ENCODE results near the gene UBAC1. TPM values are rescaled to one million over a fixed set of nuclear protein-coding genes. Genes with fewer than 3 reads are reported as not detected.
"Not testable (repeated sequence)": the region's sequence is repeated elsewhere in the genome, so short reads cannot be mapped to it uniquely, and the experiment has no call there.

The UBAC1 gene
- total RNA-seq, 1 experiment from 2014 or later: 55.4 TPM

DNA sequence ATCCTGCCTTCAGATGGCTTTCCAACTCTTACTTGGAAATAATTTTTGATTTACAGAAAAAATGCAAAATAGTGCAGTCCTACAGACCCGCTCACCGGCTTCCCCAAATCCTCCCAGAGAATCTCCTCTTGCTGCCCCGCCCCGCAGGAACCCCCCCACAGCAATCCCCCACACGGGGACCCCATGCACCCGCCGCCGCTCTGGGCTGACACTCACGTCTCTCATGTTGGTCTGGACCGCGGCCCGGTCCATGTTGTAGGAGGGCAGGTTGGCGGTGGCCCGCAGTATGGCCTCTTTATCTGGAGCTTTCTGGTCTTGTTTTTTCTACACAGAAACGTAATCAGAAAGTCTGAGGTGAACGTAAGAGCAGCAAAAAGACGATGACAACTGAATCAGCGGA, 13.6 kb downstream of the UBAC1 start:
- peaks cover 22% of the 10 kb centered on the region for H3K4me1 ChIP-seq
- intact Hi-C loops (cut with micrococcal nuclease; ENCODE audit: unreplicated experiment): loop anchor here (10.0 kb wide), 1 partner anchor 83 kb away; no protein-coding TSS in a partner anchor
- BruUV-seq (replicated peaks): no TSS peak
- H3K4me3 ChIP-seq (ENCODE audit: low read depth, low read length): no peak overlapping the region
- ChIA-PET CTCF (no interaction called here), POLR2A (no interaction called here)
- H3K36me3 ChIP-seq (ENCODE audit: control insufficient read depth, insufficient read depth, low read length): peaks cover 2% of the 10 kb centered on the region
- no peak for DNase-seq
- no peaks in the 10 kb centered on the region for H3K27me3 ChIP-seq (replicated peaks; ENCODE audit: control insufficient read depth, insufficient read depth, low read length)
- no peak for TF ChIP-seq CTCF (IDR thresholded peaks at IDR 0.05; ENCODE audit: insufficient read depth in 1 of 2, low read depth in 1 of 2, low read length in 1 of 2, severe bottlenecking in 1 of 2, unreplicated experiment in 1 of 2)
- Mint-ChIP-seq H3K4me3 (ENCODE audit: unreplicated experiment) (peak overlapping the region; percentile 14), H3K27me3 (ENCODE audit: insufficient read depth, unreplicated experiment) (no peaks in the 10 kb centered on the region), H3K9me3 (ENCODE audit: unreplicated experiment) (no peaks in the 10 kb centered on the region), H3K4me1 (ENCODE audit: low read depth, unreplicated experiment) (peaks cover 23% of the 10 kb centered on the region), H3K36me3 (ENCODE audit: insufficient read depth, unreplicated experiment) (peaks cover 69% of the 10 kb centered on the region), H3K27ac (ENCODE audit: unreplicated experiment) (no peak overlapping the region)
- H3K9me3 ChIP-seq: no peaks in the 10 kb centered on the region

DNA sequence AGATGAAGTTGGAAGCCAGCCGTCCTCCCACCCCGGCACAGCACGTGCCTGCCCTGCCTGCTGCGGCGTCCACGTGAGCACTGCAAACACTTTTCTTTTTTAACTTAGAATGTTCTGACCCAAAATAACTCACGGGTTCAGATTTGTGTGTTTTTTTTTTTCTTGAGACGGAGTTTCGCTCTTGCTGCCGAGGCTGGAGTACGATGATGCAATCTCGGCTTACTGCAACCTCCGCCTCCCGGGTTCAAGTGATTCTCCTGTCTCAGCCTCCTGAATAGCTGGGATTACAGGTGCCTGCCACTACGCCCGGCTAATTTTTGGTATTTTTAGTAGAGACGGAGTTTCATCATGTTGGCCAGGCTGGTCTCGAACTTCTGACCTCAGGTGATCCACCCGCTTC, 14.1 kb downstream of the UBAC1 start:
- peaks cover 21% of the 10 kb centered on the region for H3K4me1 ChIP-seq
- POLR2A ChIA-PET; H3K27me3 ChIP-seq (replicated peaks; ENCODE audit: control insufficient read depth, insufficient read depth, low read length); CTCF ChIA-PET; H3K27ac Mint-ChIP-seq (ENCODE audit: unreplicated experiment); H3K27me3 Mint-ChIP-seq (ENCODE audit: insufficient read depth, unreplicated experiment); H3K9me3 ChIP-seq; H3K4me3 ChIP-seq (ENCODE audit: low read depth, low read length); H3K9me3 Mint-ChIP-seq (ENCODE audit: unreplicated experiment); DNase-seq; H3K4me3 Mint-ChIP-seq (ENCODE audit: unreplicated experiment); BruUV-seq (replicated peaks); H3K36me3 ChIP-seq (ENCODE audit: control insufficient read depth, insufficient read depth, low read length): not testable (repeated sequence)
- peaks cover 23% of the 10 kb centered on the region for H3K4me1 Mint-ChIP-seq (ENCODE audit: low read depth, unreplicated experiment)
- peaks cover 69% of the 10 kb centered on the region for H3K36me3 Mint-ChIP-seq (ENCODE audit: insufficient read depth, unreplicated experiment)
- intact Hi-C loops (cut with micrococcal nuclease; ENCODE audit: unreplicated experiment): loop anchor here (10.0 kb wide), 1 partner anchor 82 kb away; no protein-coding TSS in a partner anchor

DNA sequence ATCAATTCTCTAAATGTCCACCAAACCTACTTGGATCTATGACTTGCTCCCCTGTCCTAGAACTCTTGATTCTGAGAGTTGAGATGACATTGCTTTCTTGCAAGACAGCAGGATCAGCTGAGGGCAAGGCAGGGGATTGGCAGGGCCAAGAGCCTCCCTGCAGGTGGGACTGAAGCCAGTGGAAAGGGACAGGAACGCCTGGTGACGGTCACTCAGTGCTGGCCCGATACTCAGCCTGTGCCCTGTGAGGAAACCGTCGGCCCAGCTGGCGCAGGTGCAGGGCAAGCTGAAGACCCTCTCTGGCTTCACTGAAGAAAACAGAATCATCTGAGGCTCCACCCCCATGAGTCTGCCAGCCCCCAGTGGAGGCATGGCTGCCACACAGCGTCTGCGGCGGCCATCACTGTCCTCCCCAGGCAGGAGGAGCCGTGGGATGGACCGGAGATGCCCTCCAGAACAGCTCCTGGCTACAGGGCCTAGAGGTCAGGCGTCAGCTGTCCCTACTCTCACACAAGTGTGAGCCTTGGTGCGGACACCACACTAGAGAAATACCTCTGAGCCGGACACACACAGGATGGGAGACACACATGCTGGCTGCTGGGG, 14.7 kb downstream of the UBAC1 start:
- Histone ChIP-seq H3K9me3 (no peaks in the 10 kb centered on the region), H3K36me3 (ENCODE audit: control insufficient read depth, insufficient read depth, low read length) (peaks cover 2% of the 10 kb centered on the region), H3K4me1 (peaks cover 18% of the 10 kb centered on the region), H3K27me3 (replicated peaks; ENCODE audit: control insufficient read depth, insufficient read depth, low read length) (no peaks in the 10 kb centered on the region), H3K4me3 (ENCODE audit: low read depth, low read length) (no peak overlapping the region)
- H3K36me3 Mint-ChIP-seq (ENCODE audit: insufficient read depth, unreplicated experiment): peaks cover 70% of the 10 kb centered on the region
- DNase-seq: no peak
- intact Hi-C loops (cut with micrococcal nuclease; ENCODE audit: unreplicated experiment): loop anchor here (10.0 kb wide), 1 partner anchor 82 kb away; no protein-coding TSS in a partner anchor
- H3K27me3 Mint-ChIP-seq (ENCODE audit: insufficient read depth, unreplicated experiment): no peaks in the 10 kb centered on the region
- ChIA-PET CTCF (no interaction called here), POLR2A (no interaction called here)
- BruUV-seq (replicated peaks): no TSS peak
- peaks cover 23% of the 10 kb centered on the region for H3K4me1 Mint-ChIP-seq (ENCODE audit: low read depth, unreplicated experiment)
- H3K4me3 Mint-ChIP-seq (ENCODE audit: unreplicated experiment): no peak overlapping the region
- H3K27ac Mint-ChIP-seq (ENCODE audit: unreplicated experiment): peak overlapping the region; percentile 52
- TF ChIP-seq CTCF (IDR thresholded peaks at IDR 0.05; ENCODE audit: insufficient read depth in 1 of 2, low read depth in 1 of 2, low read length in 1 of 2, severe bottlenecking in 1 of 2, unreplicated experiment in 1 of 2): no peak
- no peaks in the 10 kb centered on the region for H3K9me3 Mint-ChIP-seq (ENCODE audit: unreplicated experiment)

Data from Caco-2 (cell line).